PC-3 (cell line): ENCODE results near the gene MGAT5. TPM values are rescaled to one million over a fixed set of nuclear protein-coding genes. Genes with fewer than 3 reads are reported as not detected.

ENCODE experiments used
- ATAC-seq: fragments of 200-7000 bp; cut with Tn5 transposase; 2 replicates; pipeline ENCODE4 v1.9.1; 2020; ENCODE audit warnings: mild to moderate bottlenecking, moderate library complexity
- BruUV-seq: library from RNA; stranded (reverse); fragments of 400-500 nt; replicated peaks from 2 replicates; lab custom pipeline; 2021; lab: Mats Ljungman, UMichigan
- CTCF ChIA-PET: fragments of 300-600 bp; sonication (Branson Sonifier 250); formaldehyde crosslinking; loops from one replicate; lab custom pipeline; 2022; ENCODE audit warnings: antibody characterized with exemption; lab: Charles Lee
- POLR2A ChIA-PET: fragments of 300-600 bp; sonication (Branson Sonifier 250); formaldehyde crosslinking; loops from one replicate; lab custom pipeline; 2022; ENCODE audit warnings: antibody characterized with exemption; ENCODE audit not compliant: unreplicated experiment; lab: Charles Lee
- DNase-seq: peaks from one replicate; pipeline ENCODE4 v3.0.0-alpha.2; 2015
- H2AFZ ChIP-seq: fragments of 300-600 bp; sonication (generic); 2 replicates; pipeline ENCODE4 v1.6.0; 2016; ENCODE audit warnings: antibody characterized with exemption, low read length
- H3F3A ChIP-seq: fragments of 300-600 bp; sonication (generic); one replicate; pipeline ENCODE4 v1.6.0; 2017; ENCODE audit warnings: antibody characterized with exemption, low read length, control low read depth, mild to moderate bottlenecking; ENCODE audit not compliant: unreplicated experiment
- H3K27ac ChIP-seq: fragments of 300-600 bp; sonication (generic); 2 replicates; pipeline ENCODE4 v1.5.1; 2016; ENCODE audit warnings: mild to moderate bottlenecking, low read length
- H3K27me3 ChIP-seq: fragments of 300-600 bp; sonication (generic); 2 replicates; pipeline ENCODE4 v1.6.1; 2016; ENCODE audit warnings: low read length, mixed read lengths
- H3K36me3 ChIP-seq: fragments of 300-600 bp; sonication (generic); 2 replicates; pipeline ENCODE4 v1.6.1; 2016; ENCODE audit warnings: low read depth, mixed run types, low read length, mixed read lengths
- H3K4me1 ChIP-seq: fragments of 300-600 bp; sonication (generic); 2 replicates; pipeline ENCODE4 v1.5.1; 2016; ENCODE audit warnings: low read length; ENCODE audit not compliant: insufficient read depth
- H3K4me2 ChIP-seq: fragments of 300-600 bp; sonication (generic); 2 replicates; pipeline ENCODE4 v1.6.0; 2016; ENCODE audit warnings: low read length
- H3K4me3 ChIP-seq: fragments of 300-600 bp; sonication (generic); 2 replicates; pipeline ENCODE4 v1.5.1; 2016; ENCODE audit warnings: mild to moderate bottlenecking, low read length, mixed read lengths
- H3K79me2 ChIP-seq: fragments of 300-600 bp; sonication (generic); 2 replicates; pipeline ENCODE4 v1.6.1; 2017; ENCODE audit warnings: low read length, mixed read lengths
- H3K9ac ChIP-seq: fragments of 300-600 bp; sonication (generic); 2 replicates; pipeline ENCODE4 v1.6.0; 2016; ENCODE audit warnings: mild to moderate bottlenecking, low read length
- H3K9me2 ChIP-seq: fragments of 300-600 bp; sonication (generic); replicated peaks from 2 replicates; pipeline ENCODE4 v1.6.1; 2016; ENCODE audit warnings: mixed run types, low read length, mixed read lengths
- H3K9me3 ChIP-seq: fragments of 300-600 bp; sonication (generic); 2 replicates; pipeline ENCODE4 v1.6.1; 2016; ENCODE audit warnings: low read length, mixed read lengths
- H4K20me1 ChIP-seq: fragments of 300-600 bp; sonication (generic); 2 replicates; pipeline ENCODE4 v1.6.1; 2016; ENCODE audit warnings: low read length, mixed read lengths
- CTCF ChIP-seq: fragments of 300-600 bp; sonication (generic); conservative IDR thresholded peaks from 2 replicates; pipeline ENCODE4 v1.5.1; 2017; ENCODE audit warnings: antibody characterized with exemption, low read depth, mild to moderate bottlenecking, low read length
- EZH2 ChIP-seq: fragments of 300-600 bp; sonication (generic); IDR thresholded peaks from one replicate; pipeline ENCODE4 v1.6.1; 2017; ENCODE audit warnings: antibody characterized with exemption, mild to moderate bottlenecking, low read length; ENCODE audit not compliant: unreplicated experiment
- EZH2phosphoT487 ChIP-seq: fragments of 300-600 bp; sonication (generic); IDR thresholded peaks from 2 replicates; pipeline ENCODE4 v1.6.1; 2018; ENCODE audit warnings: mild to moderate bottlenecking, antibody characterized with exemption, low read length, borderline replicate concordance
- intact Hi-C: fragments of 100-400 bp; cut with micrococcal nuclease; formaldehyde crosslinking; loops from 2 replicates; pipeline ENCODE4 v1.9.0; 2023
- total RNA-seq: library from RNA; depleted of rRNA; stranded (reverse); fragments of >200 nt; gene quantifications from 2 replicates; pipeline ENCODE4 v1.2.3, GENCODE V29; 2014

MGAT5 gene
- total RNA-seq, 1 experiment from 2014 or later, result 33.8 TPM

GRCh38 chr2:134454426-134454825 lies 200.6 kb downstream of the MGAT5 start:
- intact Hi-C loops, result no loop called here
- ChIA-PET POLR2A (no interaction called here), CTCF (no interaction called here)
- H3K9ac ChIP-seq, result no peak overlapping the region
- no peak overlapping the region for H2AFZ ChIP-seq
- H3K79me2 ChIP-seq, result no peaks in the 10 kb centered on the region
- TF ChIP-seq CTCF (no peak), EZH2 (no peak), EZH2phosphoT487 (no peak)
- no peak for DNase-seq
- ATAC-seq, result no peak
- H3K27ac ChIP-seq, result no peak overlapping the region
- no peak overlapping the region for H3K4me2 ChIP-seq
- H3F3A ChIP-seq, result no peaks in the 10 kb centered on the region
- no peaks in the 10 kb centered on the region for H3K27me3 ChIP-seq
- no TSS peak for BruUV-seq
- no peaks in the 10 kb centered on the region for H4K20me1 ChIP-seq
- no peak overlapping the region for H3K4me3 ChIP-seq
- H3K9me3 ChIP-seq, result no peaks in the 10 kb centered on the region
- H3K36me3 ChIP-seq, result no peaks in the 10 kb centered on the region; the same call in 1 of the 2 replicates
- H3K9me2 ChIP-seq, result no peaks in the 10 kb centered on the region
- H3K4me1 ChIP-seq, result no peaks in the 10 kb centered on the region

DNA sequence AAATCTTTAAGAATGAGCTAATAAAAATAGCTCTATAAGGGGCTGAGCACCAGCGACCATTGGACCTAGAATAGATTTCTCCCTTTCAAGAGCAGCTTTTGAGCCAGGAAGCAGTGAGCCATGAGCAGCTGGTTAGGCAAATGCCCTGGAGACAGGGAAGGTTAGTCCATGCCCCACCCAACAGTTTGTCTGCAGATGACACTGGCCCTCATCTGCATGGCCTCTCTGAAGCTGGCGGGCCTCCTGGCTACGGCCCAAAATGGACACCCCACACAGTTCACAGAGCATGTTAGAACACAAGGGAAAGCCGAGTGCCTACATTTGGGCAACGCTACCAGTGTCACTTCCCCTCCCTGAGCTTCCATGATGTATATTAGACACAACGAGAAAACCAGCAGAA lies 201.1 kb downstream of the MGAT5 start:
- no peak overlapping the region for H3K4me2 ChIP-seq
- no peak overlapping the region for H3K9ac ChIP-seq
- H2AFZ ChIP-seq, result no peak overlapping the region
- H3K27ac ChIP-seq, result no peak overlapping the region
- no peak overlapping the region for H3K4me3 ChIP-seq
- intact Hi-C loops, result no loop called here
- no peaks in the 10 kb centered on the region for H3K4me1 ChIP-seq
- no peaks in the 10 kb centered on the region for H4K20me1 ChIP-seq
- no peak for ATAC-seq
- CTCF ChIA-PET, result no interaction called here
- no peaks in the 10 kb centered on the region for H3F3A ChIP-seq
- no peak for DNase-seq
- POLR2A ChIA-PET, result no interaction called here
- no peaks in the 10 kb centered on the region for H3K79me2 ChIP-seq
- H3K27me3 ChIP-seq, result no peaks in the 10 kb centered on the region
- TF ChIP-seq CTCF (no peak), EZH2 (no peak), EZH2phosphoT487 (no peak)
- no peaks in the 10 kb centered on the region for H3K9me3 ChIP-seq
- no TSS peak for BruUV-seq
- no peaks in the 10 kb centered on the region for H3K9me2 ChIP-seq
- no peaks in the 10 kb centered on the region; the same call in 1 of the 2 replicates for H3K36me3 ChIP-seq

- no peak overlapping the region for H3K4me2 ChIP-seq
- H3K79me2 ChIP-seq, result no peaks in the 10 kb centered on the region
- no peak overlapping the region for H3K27ac ChIP-seq
- H4K20me1 ChIP-seq, result no peaks in the 10 kb centered on the region
- no peaks in the 10 kb centered on the region; the same call in 1 of the 2 replicates for H3K36me3 ChIP-seq
- H3F3A ChIP-seq, result no peaks in the 10 kb centered on the region
- TF ChIP-seq CTCF (no peak), EZH2phosphoT487 (no peak)
- H3K9me2 ChIP-seq, result no peaks in the 10 kb centered on the region
- ATAC-seq, result no peak
- intact Hi-C loops, result no loop called here
- BruUV-seq, result no TSS peak
- no peak for DNase-seq
- H3K4me1 ChIP-seq, result no peaks in the 10 kb centered on the region
- no peaks in the 10 kb centered on the region for H3K9me3 ChIP-seq
- ChIA-PET CTCF (no interaction called here), POLR2A (no interaction called here)
- H3K4me3 ChIP-seq, result no peak overlapping the region
- H3K27me3 ChIP-seq, result no peaks in the 10 kb centered on the region
- H2AFZ ChIP-seq, result no peak overlapping the region
- no peak overlapping the region for H3K9ac ChIP-seq
These were observed 201.6 kb downstream of the MGAT5 start for GRCh38 chr2:134455426-134455825.
